SK-MEL-5 (cell line): ENCODE measurements around the gene ZNF629. TPM values are rescaled to one million over a fixed set of nuclear protein-coding genes. Genes with fewer than 3 reads are reported as not detected.

Source experiments
- DNase-seq: peaks from one replicate; pipeline ENCODE4 v3.0.0-alpha.2; 2016; ENCODE audit warnings: low read depth, low spot score
- in situ Hi-C: cut with HindIII; loops from 2 replicates; pipeline ENCODE4 v1.10.0; 2016; ENCODE audit warnings: low sequenced_read_pairs, high pct_unique_total_duplicates, low pct_unique_long_range_greater_than_20kb
- small RNA-seq, 2 experiments: library from RNA; depleted of rRNA; stranded (forward); fragments of <200 nt; gene quantifications; one replicate each; pipeline ENCODE3, GENCODE V24; 2014
- total RNA-seq: library from RNA; depleted of rRNA; stranded (reverse); fragments of >200 nt; shearing (Covaris generic); gene quantifications from 2 replicates; pipeline ENCODE4 v1.2.3, GENCODE V29; 2014; rRNA removed

The ZNF629 gene
- total RNA-seq, 1 experiment from 2014 or later = 6.6 TPM

DNA sequence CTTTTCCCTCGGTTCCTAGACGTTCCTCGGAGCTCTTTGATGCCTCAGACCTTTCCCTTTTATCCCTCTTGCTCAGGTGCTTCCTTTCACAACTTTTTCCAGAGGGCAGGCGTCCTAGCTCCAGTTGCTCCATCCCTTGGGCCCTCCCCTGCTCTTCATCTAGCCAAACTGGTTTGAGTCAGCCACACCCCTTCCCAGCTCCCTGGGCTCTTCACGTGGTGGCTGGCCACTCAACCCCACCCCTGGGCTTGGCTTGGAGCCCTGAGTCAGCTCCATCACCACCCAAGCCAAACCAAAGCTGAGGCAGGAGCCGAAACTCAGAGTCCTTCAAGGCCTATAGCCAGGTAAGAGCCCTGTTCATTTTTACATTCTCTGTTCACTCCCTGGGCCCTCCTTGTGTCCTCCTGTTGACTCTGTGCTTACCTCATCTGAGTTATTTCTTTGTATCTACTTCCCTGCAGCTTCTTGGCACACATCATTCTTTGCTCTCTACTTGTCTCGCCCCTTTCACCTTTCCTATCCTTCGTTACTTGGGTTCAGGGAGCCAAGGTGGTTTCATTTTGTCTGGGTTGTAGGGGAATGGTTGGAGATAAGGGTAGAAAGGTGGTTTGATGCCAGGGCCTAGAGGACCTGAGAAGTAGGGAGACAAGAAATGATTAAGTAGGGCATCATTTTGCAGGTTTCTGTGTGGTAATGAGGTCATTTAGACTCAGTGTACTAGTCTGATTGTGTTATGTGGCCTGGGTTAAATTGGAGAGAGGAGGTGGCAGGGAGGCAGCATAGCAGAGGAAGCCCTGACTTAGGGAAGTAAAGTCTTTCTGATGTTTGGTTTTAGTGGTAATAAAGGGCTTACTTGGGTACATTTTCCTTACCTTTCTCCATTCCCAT, 46.4 kb downstream of the ZNF629 start:
- in situ Hi-C loops = no loop called here
- DNase-seq = peak; percentile 27

DNA sequence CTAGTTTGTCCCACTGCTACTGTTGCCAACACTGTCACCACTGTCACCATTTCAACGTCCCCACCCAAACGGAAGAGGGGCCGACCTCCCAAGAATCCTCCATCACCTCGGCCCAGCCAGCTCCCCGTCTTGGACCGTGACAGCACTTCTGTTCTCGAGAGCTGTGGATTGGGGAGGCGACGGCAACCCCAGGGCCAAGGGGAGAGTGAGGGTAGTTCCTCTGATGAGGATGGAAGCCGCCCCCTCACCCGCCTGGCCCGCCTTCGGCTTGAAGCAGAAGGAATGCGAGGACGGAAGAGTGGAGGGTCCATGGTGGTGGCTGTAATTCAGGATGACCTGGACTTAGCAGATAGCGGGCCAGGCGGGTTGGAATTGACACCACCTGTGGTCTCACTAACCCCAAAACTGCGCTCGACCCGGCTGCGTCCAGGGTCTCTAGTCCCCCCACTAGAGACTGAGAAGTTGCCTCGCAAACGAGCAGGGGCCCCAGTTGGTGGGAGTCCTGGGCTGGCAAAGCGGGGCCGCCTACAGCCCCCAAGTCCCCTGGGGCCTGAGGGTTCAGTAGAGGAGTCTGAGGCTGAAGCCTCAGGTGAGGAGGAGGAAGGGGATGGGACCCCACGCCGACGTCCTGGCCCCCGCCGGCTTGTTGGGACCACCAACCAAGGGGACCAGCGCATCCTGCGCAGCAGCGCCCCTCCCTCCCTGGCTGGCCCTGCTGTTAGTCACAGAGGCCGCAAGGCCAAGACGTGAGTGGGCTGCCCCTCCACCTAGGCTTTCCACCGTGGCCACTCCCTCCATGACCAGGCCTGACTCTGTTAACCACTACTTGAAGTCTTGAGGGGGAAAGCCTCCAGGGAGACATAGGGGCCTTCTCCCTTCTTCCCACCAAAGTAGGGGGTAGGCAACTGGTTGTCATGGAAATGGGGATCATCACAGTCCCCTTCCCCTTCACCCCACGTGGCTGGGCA, 47.7 kb downstream of the ZNF629 start:
- DNase-seq = no peak
- in situ Hi-C loops = no loop called here

- in situ Hi-C loops = no loop called here
- DNase-seq = no peak
Measured at GRCh38 chr16:30737794-30738648, 49.0 kb downstream of the ZNF629 start.

DNA sequence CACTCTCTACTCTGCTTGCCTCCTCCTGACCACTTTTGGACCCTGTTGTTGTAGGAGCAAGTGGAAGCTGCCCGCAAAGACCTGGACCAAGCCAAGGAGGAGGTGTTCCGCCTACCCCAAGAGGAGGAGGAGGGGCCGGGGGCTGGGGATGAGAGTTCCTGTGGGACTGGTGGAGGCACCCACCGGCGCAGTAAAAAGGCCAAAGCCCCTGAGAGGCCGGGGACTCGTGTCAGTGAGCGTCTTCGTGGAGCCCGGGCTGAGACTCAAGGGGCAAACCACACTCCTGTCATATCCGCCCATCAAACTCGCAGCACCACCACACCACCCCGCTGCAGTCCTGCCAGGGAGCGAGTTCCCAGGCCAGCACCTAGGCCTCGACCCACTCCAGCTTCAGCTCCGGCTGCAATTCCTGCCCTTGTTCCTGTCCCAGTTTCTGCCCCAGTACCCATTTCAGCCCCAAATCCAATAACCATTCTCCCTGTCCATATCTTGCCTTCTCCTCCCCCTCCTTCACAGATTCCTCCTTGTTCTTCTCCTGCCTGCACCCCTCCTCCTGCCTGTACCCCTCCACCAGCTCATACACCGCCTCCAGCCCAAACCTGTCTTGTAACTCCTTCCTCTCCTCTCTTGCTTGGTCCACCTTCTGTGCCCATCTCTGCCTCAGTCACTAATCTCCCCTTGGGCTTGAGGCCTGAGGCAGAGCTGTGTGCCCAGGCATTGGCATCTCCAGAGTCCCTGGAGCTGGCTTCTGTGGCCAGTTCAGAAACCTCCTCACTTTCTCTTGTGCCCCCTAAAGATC, 49.8 kb downstream of the ZNF629 start:
- DNase-seq = no peak
- in situ Hi-C loops = no loop called here

DNA sequence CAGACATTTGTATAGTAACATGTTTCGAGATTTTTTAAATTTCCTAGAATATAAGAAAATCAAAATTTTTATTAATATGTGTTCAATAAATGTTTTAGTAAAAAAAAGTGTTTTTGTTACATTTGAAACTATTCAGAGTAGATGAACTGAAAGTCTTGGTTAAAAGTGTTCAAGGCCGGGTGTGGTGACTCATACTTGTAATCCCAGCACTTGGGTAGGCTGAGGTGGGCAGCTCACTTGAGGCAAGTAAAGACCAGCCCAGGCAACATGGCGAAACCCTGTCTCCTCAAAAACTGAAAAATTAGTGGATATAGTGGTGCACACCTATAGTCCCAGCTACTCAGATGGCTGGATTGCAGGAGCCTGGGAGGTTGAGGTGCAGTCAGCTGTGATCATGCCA, 55.6 kb downstream of the ZNF629 start:
- no peak for DNase-seq
- in situ Hi-C loops = no loop called here

DNA sequence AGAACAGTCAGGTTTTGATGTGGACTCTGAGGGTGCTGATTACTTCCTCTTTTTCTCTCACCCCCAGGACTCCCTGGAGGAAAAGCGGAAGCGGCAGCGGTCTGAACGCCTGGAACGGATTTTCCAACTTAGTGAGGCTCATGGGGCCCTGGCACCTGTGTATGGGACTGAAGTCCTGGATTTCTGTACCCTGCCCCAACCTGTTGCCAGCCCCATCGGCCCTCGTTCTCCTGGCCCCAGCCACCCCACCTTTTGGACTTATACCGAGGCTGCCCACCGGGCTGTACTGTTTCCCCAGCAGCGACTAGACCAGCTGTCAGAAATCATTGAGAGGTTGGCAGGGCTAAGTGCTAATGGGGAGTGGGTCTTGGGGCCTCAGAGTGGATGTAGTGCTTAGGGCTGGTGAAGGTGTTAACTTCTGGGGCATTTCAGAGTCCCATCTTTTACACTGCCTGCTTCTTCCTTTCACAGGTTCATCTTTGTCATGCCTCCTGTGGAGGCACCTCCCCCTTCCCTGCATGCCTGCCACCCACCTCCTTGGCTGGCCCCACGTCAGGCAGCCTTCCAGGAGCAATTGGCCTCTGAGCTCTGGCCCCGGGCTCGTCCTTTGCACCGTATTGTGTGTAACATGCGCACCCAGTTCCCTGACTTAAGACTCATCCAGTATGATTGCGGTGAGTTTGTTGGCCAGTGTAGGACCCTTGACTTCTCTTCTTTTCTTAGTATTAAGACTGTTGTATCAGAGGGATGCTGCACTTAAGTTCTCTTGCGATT, 57.9 kb downstream of the ZNF629 start:
- in situ Hi-C loops = no loop called here
- DNase-seq = no peak

Small RNA genes lying within 50 kb of the gene (small RNA-seq; reads per million reads assigned to genes)
- 0 reads per million in 2 experiments for gene RF00017

Other genes starting within 250 kb of the ZNF629 start
- 4.1 and 4.9 TPM in 2 replicates for gene ZNF764, start 228.8 kb downstream of the ZNF629 start, total RNA-seq
- gene ZNF688, start 215.5 kb downstream of the ZNF629 start, total RNA-seq = 16.3 and 23.4 TPM in 2 replicates
- 12.1 and 13.0 TPM in 2 replicates for gene ZNF785, start 201.5 kb downstream of the ZNF629 start, total RNA-seq
- gene ZNF689, start 176.8 kb downstream of the ZNF629 start, total RNA-seq = 23.0 TPM in 2 replicates
- 3.0 and 5.0 TPM in 2 replicates for gene PRR14, start 136.2 kb downstream of the ZNF629 start, total RNA-seq
- gene FBRS, start 128.8 kb downstream of the ZNF629 start, total RNA-seq = 8.8 and 8.9 TPM in 2 replicates
- gene SRCAP, start 88.0 kb downstream of the ZNF629 start, total RNA-seq = 5.8 and 9.4 TPM in 2 replicates
- gene PHKG2, start 38.8 kb downstream of the ZNF629 start, total RNA-seq = 14.3 and 16.4 TPM in 2 replicates
- gene CFAP119, start 25.1 kb downstream of the ZNF629 start, total RNA-seq = 0.05 and 1.8 TPM in 2 replicates
- 108 and 120 TPM in 2 replicates for gene RNF40, start 24.9 kb downstream of the ZNF629 start, total RNA-seq
- gene BCL7C, start 106.9 kb upstream of the ZNF629 start, total RNA-seq = 21.5 and 22.0 TPM in 2 replicates
- gene CTF1, start 109.4 kb upstream of the ZNF629 start, total RNA-seq = 0.13 and 0.29 TPM in 2 replicates
- 20.8 and 22.0 TPM in 2 replicates for gene FBXL19, start 136.4 kb upstream of the ZNF629 start, total RNA-seq
- 35.2 and 43.9 TPM in 2 replicates for gene ORAI3, start 161.9 kb upstream of the ZNF629 start, total RNA-seq
- gene SETD1A, start 170.5 kb upstream of the ZNF629 start, total RNA-seq = 1.8 and 4.0 TPM in 2 replicates
- 4.3 and 5.2 TPM in 2 replicates for gene HSD3B7, start 198.0 kb upstream of the ZNF629 start, total RNA-seq
- 0.13 TPM in 1 of 2 replicates, not detected in the other for gene STX1B, start 223.4 kb upstream of the ZNF629 start, total RNA-seq
- gene STX4, start 246.4 kb upstream of the ZNF629 start, total RNA-seq = 9.6 and 10.5 TPM in 2 replicates